ENCODE measurements around the gene MBD3.
A peak's percentile ranks its signal among the peaks of the same experiment; 100 is the strongest.

MBD3 gene

GRCh38 chr19:1609103-1609396, 16.4 kb upstream of the MBD3 start:
- no peak for TF ChIP-seq POLR2A (IDR thresholded peaks at IDR 0.05; ENCODE audit: low read depth, low read length)
- TF ChIP-seq POLR2AphosphoS5 (IDR thresholded peaks at IDR 0.05; ENCODE audit: low read depth, low read length), result no peak
- no peak for TF ChIP-seq TAF1 (IDR thresholded peaks at IDR 0.05; ENCODE audit: borderline replicate concordance, low read depth, low read length)
- no peak for FAIRE-seq
- no peak for DNase-seq (ENCODE audit: insufficient read length)

- TF ChIP-seq POLR2AphosphoS5 (IDR thresholded peaks at IDR 0.05; ENCODE audit: low read depth, low read length) (peak; percentile 23; the same call in 1 of the 2 replicates), POLR2A (IDR thresholded peaks at IDR 0.05; ENCODE audit: low read depth, low read length) (peak; percentile 50; the same call in 1 of the 2 replicates), TAF1 (IDR thresholded peaks at IDR 0.05; ENCODE audit: borderline replicate concordance, low read depth, low read length) (no peak)
- no peak for DNase-seq (ENCODE audit: insufficient read length)
Measured at GRCh38 chr19:1608359-1609102, 15.9 kb upstream of the MBD3 start.

GRCh38 chr19:1606138-1606651, 13.5 kb upstream of the MBD3 start:
- TF ChIP-seq TAF1 (IDR thresholded peaks at IDR 0.05; ENCODE audit: borderline replicate concordance, low read depth, low read length) (no peak), POLR2AphosphoS5 (IDR thresholded peaks at IDR 0.05; ENCODE audit: low read depth, low read length) (no peak), POLR2A (IDR thresholded peaks at IDR 0.05; ENCODE audit: low read depth, low read length) (no peak)
- no peak for FAIRE-seq
- DNase-seq (ENCODE audit: insufficient read length), result no peak

More at GRCh38 chr19:1608359-1609102, 15.9 kb upstream of the MBD3 start:
- no peak for FAIRE-seq

GRCh38 chr19:1605236-1606137, 12.8 kb upstream of the MBD3 start, which contains the start of gene UQCR11:
TSS of gene UQCR11 (minus strand) at chr19:1605462. CDS start at chr19:1605409, 53 bp downstream.
- TF ChIP-seq POLR2AphosphoS5 (IDR thresholded peaks at IDR 0.05; ENCODE audit: low read depth, low read length) (peak; percentile 71; the same call in 1 of the 2 replicates), POLR2A (IDR thresholded peaks at IDR 0.05; ENCODE audit: low read depth, low read length) (peak; percentile 74), TAF1 (IDR thresholded peaks at IDR 0.05; ENCODE audit: borderline replicate concordance, low read depth, low read length) (no peak)
- peak; percentile 96 for FAIRE-seq
- peak; percentile 97 for DNase-seq (ENCODE audit: insufficient read length)

GRCh38 chr19:1602091-1602707, 9.5 kb upstream of the MBD3 start:
- DNase-seq (ENCODE audit: insufficient read length) (no peak), FAIRE-seq (no peak)
- TF ChIP-seq POLR2A (IDR thresholded peaks at IDR 0.05; ENCODE audit: low read depth, low read length) (no peak), POLR2AphosphoS5 (IDR thresholded peaks at IDR 0.05; ENCODE audit: low read depth, low read length) (no peak), TAF1 (IDR thresholded peaks at IDR 0.05; ENCODE audit: borderline replicate concordance, low read depth, low read length) (no peak)

GRCh38 chr19:1601613-1602064, 9.0 kb upstream of the MBD3 start:
- FAIRE-seq (no peak), DNase-seq (ENCODE audit: insufficient read length) (no peak)
- TF ChIP-seq TAF1 (IDR thresholded peaks at IDR 0.05; ENCODE audit: borderline replicate concordance, low read depth, low read length) (no peak), POLR2AphosphoS5 (IDR thresholded peaks at IDR 0.05; ENCODE audit: low read depth, low read length) (no peak), POLR2A (IDR thresholded peaks at IDR 0.05; ENCODE audit: low read depth, low read length) (no peak)

GRCh38 chr19:1599460-1599846, 6.8 kb upstream of the MBD3 start:
- FAIRE-seq (no peak), DNase-seq (ENCODE audit: insufficient read length) (no peak)
- no peak for TF ChIP-seq POLR2AphosphoS5 (IDR thresholded peaks at IDR 0.05; ENCODE audit: low read depth, low read length)
- no peak for TF ChIP-seq TAF1 (IDR thresholded peaks at IDR 0.05; ENCODE audit: borderline replicate concordance, low read depth, low read length)
- no peak for TF ChIP-seq POLR2A (IDR thresholded peaks at IDR 0.05; ENCODE audit: low read depth, low read length)

GRCh38 chr19:1598777-1599459, 6.3 kb upstream of the MBD3 start:
- DNase-seq (ENCODE audit: insufficient read length) (no peak), FAIRE-seq (no peak)
- TF ChIP-seq POLR2AphosphoS5 (IDR thresholded peaks at IDR 0.05; ENCODE audit: low read depth, low read length) (no peak), POLR2A (IDR thresholded peaks at IDR 0.05; ENCODE audit: low read depth, low read length) (no peak), TAF1 (IDR thresholded peaks at IDR 0.05; ENCODE audit: borderline replicate concordance, low read depth, low read length) (no peak)

GRCh38 chr19:1593501-1593772, 772 bp upstream of the MBD3 start:
- DNase-seq (ENCODE audit: insufficient read length), result no peak
- TF ChIP-seq TAF1 (IDR thresholded peaks at IDR 0.05; ENCODE audit: borderline replicate concordance, low read depth, low read length) (no peak), POLR2A (IDR thresholded peaks at IDR 0.05; ENCODE audit: low read depth, low read length) (no peak), POLR2AphosphoS5 (IDR thresholded peaks at IDR 0.05; ENCODE audit: low read depth, low read length) (no peak)
- FAIRE-seq, result no peak

GRCh38 chr19:1592024-1592754, 476 bp downstream of the MBD3 start:
- TF ChIP-seq POLR2AphosphoS5 (IDR thresholded peaks at IDR 0.05; ENCODE audit: low read depth, low read length) (peak; percentile 85; the same call in 1 of the 2 replicates), TAF1 (IDR thresholded peaks at IDR 0.05; ENCODE audit: borderline replicate concordance, low read depth, low read length) (peak; percentile 89), POLR2A (IDR thresholded peaks at IDR 0.05; ENCODE audit: low read depth, low read length) (peak; percentile 96)
- peak; percentile 98 for DNase-seq (ENCODE audit: insufficient read length)
- FAIRE-seq, result peak; percentile 98

Data from GM12892 (cell line).